GM23248 (cell line): ENCODE results near the gene CNTN4. TPM values are rescaled to one million over a fixed set of nuclear protein-coding genes. Genes with fewer than 3 reads are reported as not detected.

Experiments
- DNase-seq: peaks from one replicate; pipeline ENCODE4 v3.0.0-alpha.2; 2015
- H2AFZ ChIP-seq: fragments of 200-600 bp; sonication (generic); 2 replicates; pipeline ENCODE4 v1.6.1; 2016; ENCODE audit warnings: antibody characterized with exemption
- H3F3A ChIP-seq: fragments of 200-600 bp; sonication (generic); 2 replicates; pipeline ENCODE4 v1.6.1; 2016; ENCODE audit warnings: mild to moderate bottlenecking, antibody characterized with exemption, mixed run types; ENCODE audit not compliant: insufficient read depth
- H3K27ac ChIP-seq: fragments of 200-600 bp; sonication (generic); 2 replicates; pipeline ENCODE4 v1.5.1; 2016; ENCODE audit warnings: mild to moderate bottlenecking
- H3K27me3 ChIP-seq: fragments of 200-600 bp; sonication (generic); replicated peaks from 2 replicates; pipeline ENCODE4 v1.6.1; 2016; ENCODE audit warnings: mild to moderate bottlenecking; ENCODE audit not compliant: insufficient read depth
- H3K36me3 ChIP-seq: fragments of 200-600 bp; sonication (generic); 2 replicates; pipeline ENCODE4 v1.6.1; 2016; ENCODE audit warnings: low read depth, mild to moderate bottlenecking
- H3K4me1 ChIP-seq: fragments of 200-600 bp; sonication (generic); 2 replicates; pipeline ENCODE4 v1.6.1; 2016; ENCODE audit warnings: mild to moderate bottlenecking; ENCODE audit not compliant: insufficient read depth
- H3K4me2 ChIP-seq: fragments of 200-600 bp; sonication (generic); one replicate; pipeline ENCODE4 v1.6.1; 2016; ENCODE audit warnings: mild to moderate bottlenecking; ENCODE audit not compliant: unreplicated experiment
- H3K4me3 ChIP-seq: fragments of 200-600 bp; sonication (generic); 2 replicates; pipeline ENCODE4 v1.5.1; 2016; ENCODE audit warnings: mild to moderate bottlenecking
- H3K79me2 ChIP-seq: fragments of 200-600 bp; sonication (generic); 2 replicates; pipeline ENCODE4 v1.6.1; 2016; ENCODE audit warnings: mild to moderate bottlenecking; ENCODE audit not compliant: insufficient read depth
- H3K9ac ChIP-seq: fragments of 200-600 bp; sonication (generic); 2 replicates; pipeline ENCODE4 v1.6.1; 2016; ENCODE audit warnings: mild to moderate bottlenecking
- H3K9me2 ChIP-seq: fragments of 200-600 bp; sonication (generic); 2 replicates; pipeline ENCODE4 v1.6.1; 2016; ENCODE audit warnings: mixed run types, mild to moderate bottlenecking, moderate library complexity; ENCODE audit not compliant: insufficient read depth
- H3K9me3 ChIP-seq: fragments of 200-600 bp; sonication (generic); one replicate; pipeline ENCODE4 v1.6.1; 2017; ENCODE audit warnings: low read depth
- H4K20me1 ChIP-seq: fragments of 200-600 bp; sonication (generic); 2 replicates; pipeline ENCODE4 v1.6.0; 2016; ENCODE audit not compliant: insufficient read depth
- EZH2 ChIP-seq: fragments of 200-600 bp; sonication (generic); IDR thresholded peaks from 2 replicates; pipeline ENCODE4 v1.6.1; 2018; ENCODE audit warnings: antibody characterized with exemption, mild to moderate bottlenecking; ENCODE audit not compliant: insufficient read depth, poor library complexity, severe bottlenecking
- EZH2phosphoT487 ChIP-seq: fragments of 200-600 bp; sonication (generic); IDR thresholded peaks from 2 replicates; pipeline ENCODE4 v1.6.1; 2018; ENCODE audit warnings: antibody characterized with exemption, moderate library complexity, mild to moderate bottlenecking, low read depth; ENCODE audit not compliant: insufficient read depth
- WGBS, 2 experiments: methylation state at CpG; one replicate each; pipeline ENCODE4 v1.1.6; 2015 to 2017; ENCODE audit warnings: low lambda C conversion rate in 2 of 2, low coverage in 1 of 2; ENCODE audit errors: missing lambda C conversion rate in 2 of 2; 5-methylcytosine and 5-hydroxymethylcytosine counted together
- in situ Hi-C: fragments of 300-500 bp; cut with MboI; formaldehyde crosslinking; loops from 2 replicates; pipeline ENCODE4 v1.15.0; 2020
- polyA plus RNA-seq: library from polyadenylated mRNA; unstranded; fragments of >200 nt; fragmentation: Nextera tagmentation; extraction: Ambion mirVana; gene quantifications from 2 replicates; pipeline ENCODE4 v1.2.1, GENCODE V29; 2016
- total RNA-seq: library from RNA; depleted of rRNA; stranded (reverse); fragments of >200 nt; shearing (Covaris generic); gene quantifications from 2 replicates; pipeline ENCODE4 v1.2.3, GENCODE V29; 2014

CNTN4 gene
- total and polyA plus RNA-seq, 2 experiments from 2014 or later: not detected

- Histone ChIP-seq H3K79me2 (no peaks in the 10 kb centered on the region), H3K27me3 (no peaks in the 10 kb centered on the region), H3K4me3 (no peak overlapping the region), H3K9me3 (no peaks in the 10 kb centered on the region), H4K20me1 (no peaks in the 10 kb centered on the region), H3K4me2 (no peak overlapping the region), H3K9me2 (no peaks in the 10 kb centered on the region), H3K4me1 (no peaks in the 10 kb centered on the region), H3K27ac (no peak overlapping the region), H3K9ac (no peak overlapping the region), H3F3A (no peaks in the 10 kb centered on the region), H2AFZ (no peak overlapping the region), H3K36me3 (no peaks in the 10 kb centered on the region)
- 18 to 23% methylated on average over 1 of the region's 1 CpG for WGBS, 2 experiments
- DNase-seq: no peak
- no peak for TF ChIP-seq EZH2
- TF ChIP-seq EZH2phosphoT487: no peak
- in situ Hi-C loops: no loop called here
Measured at GRCh38 chr3:2792432-2792831, 693.8 kb downstream of the CNTN4 start.

- no peaks in the 10 kb centered on the region for H4K20me1 ChIP-seq
- no peak overlapping the region for H3K4me2 ChIP-seq
- H3K79me2 ChIP-seq: no peaks in the 10 kb centered on the region
- no peaks in the 10 kb centered on the region for H3K9me3 ChIP-seq
- H3K4me1 ChIP-seq: no peaks in the 10 kb centered on the region
- H3F3A ChIP-seq: no peaks in the 10 kb centered on the region
- no peak overlapping the region for H2AFZ ChIP-seq
- no peaks in the 10 kb centered on the region for H3K36me3 ChIP-seq
- no peak overlapping the region for H3K9ac ChIP-seq
- in situ Hi-C loops: no loop called here
- H3K27ac ChIP-seq: no peak overlapping the region
- WGBS, 2 experiments: 0% methylated on average over 1 of the region's 1 CpG
- no peak overlapping the region for H3K4me3 ChIP-seq
- no peak for TF ChIP-seq EZH2phosphoT487
- TF ChIP-seq EZH2: no peak
- DNase-seq: no peak
- no peaks in the 10 kb centered on the region for H3K27me3 ChIP-seq
- H3K9me2 ChIP-seq: no peaks in the 10 kb centered on the region
Measured at GRCh38 chr3:2793987-2794386, 695.3 kb downstream of the CNTN4 start.

- H3K9me2 ChIP-seq: no peaks in the 10 kb centered on the region
- in situ Hi-C loops: no loop called here
- no peaks in the 10 kb centered on the region for H3K79me2 ChIP-seq
- TF ChIP-seq EZH2 (no peak), EZH2phosphoT487 (no peak)
- no peaks in the 10 kb centered on the region for H4K20me1 ChIP-seq
- 15 to 16% methylated on average over 7 of the region's 7 CpGs for WGBS, 2 experiments
- no peaks in the 10 kb centered on the region for H3K9me3 ChIP-seq
- no peak for DNase-seq
- no peak overlapping the region for H3K9ac ChIP-seq
- no peak overlapping the region for H3K27ac ChIP-seq
- H2AFZ ChIP-seq: no peak overlapping the region
- no peaks in the 10 kb centered on the region for H3K4me1 ChIP-seq
- no peak overlapping the region for H3K4me3 ChIP-seq
- H3K4me2 ChIP-seq: no peak overlapping the region
- H3K36me3 ChIP-seq: no peaks in the 10 kb centered on the region
- H3K27me3 ChIP-seq: no peaks in the 10 kb centered on the region
- no peaks in the 10 kb centered on the region for H3F3A ChIP-seq
Measured at GRCh38 chr3:2802429-2802828, 703.8 kb downstream of the CNTN4 start.

- TF ChIP-seq EZH2 (no peak), EZH2phosphoT487 (no peak)
Measured at GRCh38 chr3:2807514-2807913, 708.8 kb downstream of the CNTN4 start.

GRCh38 chr3:2810723-2811122, 712.1 kb downstream of the CNTN4 start:
- H3K4me2 ChIP-seq: no peak overlapping the region
- in situ Hi-C loops: no loop called here
- no peaks in the 10 kb centered on the region for H3K27me3 ChIP-seq
- DNase-seq: peak; percentile 1
- no peak overlapping the region for H3K9ac ChIP-seq
- H2AFZ ChIP-seq: no peak overlapping the region
- H3K27ac ChIP-seq: no peak overlapping the region
- no peaks in the 10 kb centered on the region for H3K9me3 ChIP-seq
- H3K4me1 ChIP-seq: no peaks in the 10 kb centered on the region
- no peaks in the 10 kb centered on the region for H3K79me2 ChIP-seq
- H4K20me1 ChIP-seq: no peaks in the 10 kb centered on the region
- no peaks in the 10 kb centered on the region for H3K9me2 ChIP-seq
- H3K36me3 ChIP-seq: no peaks in the 10 kb centered on the region
- 26 to 56% methylated on average over 1 of the region's 1 CpG for WGBS, 2 experiments
- no peaks in the 10 kb centered on the region for H3F3A ChIP-seq
- H3K4me3 ChIP-seq: no peak overlapping the region
- TF ChIP-seq EZH2phosphoT487 (no peak), EZH2 (no peak)

More at GRCh38 chr3:2807514-2807913, 708.8 kb downstream of the CNTN4 start:
- Histone ChIP-seq H3K9ac (no peak overlapping the region), H3K79me2 (no peaks in the 10 kb centered on the region), H3K27me3 (no peaks in the 10 kb centered on the region), H3K9me3 (no peaks in the 10 kb centered on the region), H3K9me2 (no peaks in the 10 kb centered on the region), H3K27ac (no peak overlapping the region), H3K4me1 (no peaks in the 10 kb centered on the region), H3F3A (no peaks in the 10 kb centered on the region), H3K36me3 (no peaks in the 10 kb centered on the region), H3K4me2 (no peak overlapping the region), H3K4me3 (no peak overlapping the region), H2AFZ (no peak overlapping the region), H4K20me1 (no peaks in the 10 kb centered on the region)
- in situ Hi-C loops: no loop called here
- 0 to 10% methylated on average over 1 of the region's 1 CpG for WGBS, 2 experiments
- no peak for DNase-seq
